Lower lobe of right lung (tissue), 2 donors: Measurements from ENCODE around the gene ABCC4. TPM values are rescaled to one million over a fixed set of nuclear protein-coding genes. Genes with fewer than 3 reads are reported as not detected.

Source experiments
- ATAC-seq, 2 donors: fragments of 200-7000 bp; cut with Tn5 transposase; one replicate each; pipeline ENCODE4 v1.9.1; 2020 to 2022; ENCODE audit warnings: mild to moderate bottlenecking in 2 of 2, moderate library complexity in 2 of 2
- DNase-seq: peaks from one replicate; pipeline ENCODE4 v3.0.0-alpha.2; 2020
- H3K27ac ChIP-seq: fragments of 200-600 bp; one replicate; pipeline ENCODE4 v1.8.0; 2022
- H3K27me3 ChIP-seq: fragments of 200-600 bp; one replicate; pipeline ENCODE4 v1.8.0; 2022; ENCODE audit warnings: low read depth
- H3K36me3 ChIP-seq: fragments of 200-600 bp; one replicate; pipeline ENCODE4 v1.8.0; 2022; ENCODE audit warnings: mild to moderate bottlenecking
- H3K4me1 ChIP-seq: fragments of 200-600 bp; one replicate; pipeline ENCODE4 v1.8.0; 2022
- H3K4me3 ChIP-seq: fragments of 200-600 bp; one replicate; pipeline ENCODE4 v1.8.0; 2022; ENCODE audit warnings: mild to moderate bottlenecking
- H3K9me3 ChIP-seq: fragments of 200-600 bp; one replicate; pipeline ENCODE4 v1.8.0; 2022
- intact Hi-C: fragments of 100-400 bp; cut with DNase I; formaldehyde crosslinking; loops from one replicate; pipeline ENCODE4 v1.11.0; 2022
- total RNA-seq: library from RNA; stranded (reverse); fragmentation: NEBNext Ultra II Directional; extraction: Animal tissue kit (Norgen Biotek cat#: 25700); gene quantifications from one replicate; pipeline ENCODE4 v1.2.1, GENCODE V29; 2021
- TF ChIP-seq, protein P1 (sequence below): fragments of 200-600 bp; IDR thresholded peaks from one replicate; pipeline ENCODE4 v1.8.0; 2022; ENCODE audit warnings: antibody characterized with exemption, mild to moderate bottlenecking
- donor health status: DM: no; HTN: yes; CAD: no; lungs with severe emphysema.

Gene ABCC4
- total RNA-seq, 1 donor from 2014 or later: 32.2 TPM

DNA sequence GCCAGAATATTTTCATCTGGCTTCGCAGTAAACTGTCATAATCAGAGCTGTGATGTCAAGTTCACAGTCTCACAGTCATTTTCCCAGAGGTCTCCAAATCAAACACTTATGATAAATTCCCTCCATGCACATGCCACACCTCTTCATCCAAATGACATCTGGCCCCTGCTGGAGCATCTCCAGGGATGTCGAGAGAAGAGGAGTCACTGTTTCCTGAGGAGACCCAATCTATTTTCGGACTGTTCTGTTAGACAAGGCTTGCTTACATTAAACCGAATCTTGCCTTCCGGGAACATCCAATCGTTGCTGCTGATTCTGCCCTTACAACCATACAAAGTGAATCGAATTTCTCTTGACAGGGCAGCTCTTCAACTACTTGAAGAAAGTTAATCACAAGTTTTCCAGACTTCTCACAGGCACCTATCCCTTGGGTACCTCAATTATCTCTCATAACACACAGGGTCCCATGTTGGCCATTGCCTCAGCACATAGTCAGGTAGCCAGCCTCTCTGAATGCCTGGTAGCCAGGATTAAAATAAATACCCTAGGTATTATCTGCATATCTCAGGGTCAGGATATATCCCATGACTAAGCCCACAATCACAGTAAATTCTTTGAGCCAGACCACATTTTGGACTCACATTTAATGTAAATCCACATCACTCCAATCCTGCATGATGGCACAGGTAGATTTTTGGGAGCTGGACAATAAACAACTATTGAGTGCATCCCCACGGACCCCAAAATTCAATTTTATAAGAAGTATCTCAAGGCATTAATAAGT is 182.5 kb downstream of the ABCC4 start:
- intact Hi-C loops: no loop called here
- no peak for DNase-seq

DNA sequence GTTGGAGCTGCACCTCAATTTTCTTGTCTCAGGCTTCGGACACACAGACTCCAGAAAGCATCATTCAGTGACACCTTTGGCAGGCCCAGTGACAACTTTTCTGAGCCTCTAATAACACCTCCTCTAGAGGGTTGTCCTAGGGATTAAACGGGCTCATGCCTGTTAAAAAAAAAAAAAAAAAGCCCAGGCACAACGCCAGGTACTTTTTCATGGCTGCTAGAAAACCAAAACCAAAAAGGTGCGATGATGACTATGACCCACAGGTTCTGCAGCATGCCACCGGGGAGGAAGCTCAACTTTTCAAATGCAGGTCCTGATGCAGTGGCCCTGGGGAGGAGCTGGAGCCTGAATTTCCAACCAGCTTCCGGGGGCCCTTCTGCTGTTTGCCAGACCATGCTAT is 184.2 kb downstream of the ABCC4 start:
- no peaks in the 10 kb centered on the region for H3K27me3 ChIP-seq
- intact Hi-C loops: no loop called here
- no peaks in the 10 kb centered on the region for H3K9me3 ChIP-seq
- TF ChIP-seq, protein P1, sequence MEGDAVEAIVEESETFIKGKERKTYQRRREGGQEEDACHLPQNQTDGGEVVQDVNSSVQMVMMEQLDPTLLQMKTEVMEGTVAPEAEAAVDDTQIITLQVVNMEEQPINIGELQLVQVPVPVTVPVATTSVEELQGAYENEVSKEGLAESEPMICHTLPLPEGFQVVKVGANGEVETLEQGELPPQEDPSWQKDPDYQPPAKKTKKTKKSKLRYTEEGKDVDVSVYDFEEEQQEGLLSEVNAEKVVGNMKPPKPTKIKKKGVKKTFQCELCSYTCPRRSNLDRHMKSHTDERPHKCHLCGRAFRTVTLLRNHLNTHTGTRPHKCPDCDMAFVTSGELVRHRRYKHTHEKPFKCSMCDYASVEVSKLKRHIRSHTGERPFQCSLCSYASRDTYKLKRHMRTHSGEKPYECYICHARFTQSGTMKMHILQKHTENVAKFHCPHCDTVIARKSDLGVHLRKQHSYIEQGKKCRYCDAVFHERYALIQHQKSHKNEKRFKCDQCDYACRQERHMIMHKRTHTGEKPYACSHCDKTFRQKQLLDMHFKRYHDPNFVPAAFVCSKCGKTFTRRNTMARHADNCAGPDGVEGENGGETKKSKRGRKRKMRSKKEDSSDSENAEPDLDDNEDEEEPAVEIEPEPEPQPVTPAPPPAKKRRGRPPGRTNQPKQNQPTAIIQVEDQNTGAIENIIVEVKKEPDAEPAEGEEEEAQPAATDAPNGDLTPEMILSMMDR: no peak
- no peak for DNase-seq
- H3K27ac ChIP-seq: no peak overlapping the region
- no peaks in the 10 kb centered on the region for H3K36me3 ChIP-seq
- ATAC-seq: peak; percentile 9 to 11
- no peaks in the 10 kb centered on the region for H3K4me1 ChIP-seq
- H3K4me3 ChIP-seq: no peak overlapping the region

More for the DNA sequence above, 182.5 kb downstream of the ABCC4 start:
- H3K4me3 ChIP-seq: no peak overlapping the region
- TF ChIP-seq, protein P1: no peak
- no peaks in the 10 kb centered on the region for H3K36me3 ChIP-seq
- no peak overlapping the region for H3K27ac ChIP-seq
- H3K9me3 ChIP-seq: no peaks in the 10 kb centered on the region
- H3K27me3 ChIP-seq: no peaks in the 10 kb centered on the region
- no peak for ATAC-seq
- no peaks in the 10 kb centered on the region for H3K4me1 ChIP-seq

DNA sequence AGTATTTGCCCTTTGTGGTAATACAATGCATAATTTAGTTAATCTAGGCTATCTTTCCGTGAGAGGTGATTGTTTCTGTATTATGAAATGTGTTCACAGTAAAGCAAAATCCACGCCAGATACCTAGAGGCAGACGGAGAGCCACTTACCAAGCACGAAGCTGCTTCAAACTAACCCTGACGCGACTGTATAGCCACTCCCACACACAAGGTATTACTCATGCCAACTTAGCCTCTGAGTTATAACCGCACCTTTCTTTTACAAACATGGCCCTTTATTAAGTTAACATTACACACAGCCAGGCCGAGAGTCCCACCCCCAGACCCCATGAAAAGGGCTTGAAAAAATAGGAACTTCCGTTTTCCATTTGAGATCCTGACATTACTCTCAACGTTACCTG is 185.7 kb downstream of the ABCC4 start:
- ATAC-seq (peak; percentile 93), DNase-seq (no peak)
- no peaks in the 10 kb centered on the region for H3K4me1 ChIP-seq
- H3K36me3 ChIP-seq: no peaks in the 10 kb centered on the region
- no peak overlapping the region for H3K4me3 ChIP-seq
- intact Hi-C loops: no loop called here
- no peaks in the 10 kb centered on the region for H3K27me3 ChIP-seq
- TF ChIP-seq, protein P1: no peak
- no peak overlapping the region for H3K27ac ChIP-seq
- H3K9me3 ChIP-seq: no peaks in the 10 kb centered on the region

DNA sequence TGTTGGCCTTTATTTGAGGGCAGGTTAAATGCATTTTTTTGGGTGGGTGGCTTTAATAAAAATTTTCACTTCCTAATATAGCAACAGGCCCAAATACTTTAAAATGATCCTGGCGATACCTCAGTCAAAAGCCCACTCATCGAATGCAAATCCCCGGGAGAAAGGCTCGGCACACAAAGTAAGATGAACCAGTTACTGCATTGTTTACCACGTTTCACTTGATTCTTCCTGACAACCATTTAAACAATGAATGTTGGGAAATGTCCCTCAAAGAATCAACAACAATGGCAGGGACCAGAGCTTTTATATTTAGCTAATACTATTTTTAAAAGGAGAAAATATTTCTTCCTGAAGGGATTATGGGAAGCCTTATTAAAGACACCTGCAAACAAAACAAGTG is 187.7 kb downstream of the ABCC4 start:
- Histone ChIP-seq H3K27me3 (no peaks in the 10 kb centered on the region), H3K9me3 (no peaks in the 10 kb centered on the region), H3K4me3 (no peak overlapping the region), H3K27ac (no peak overlapping the region), H3K36me3 (no peaks in the 10 kb centered on the region), H3K4me1 (no peaks in the 10 kb centered on the region)
- DNase-seq: no peak
- no peak for ATAC-seq
- intact Hi-C loops: no loop called here
- TF ChIP-seq, protein P1: no peak

DNA sequence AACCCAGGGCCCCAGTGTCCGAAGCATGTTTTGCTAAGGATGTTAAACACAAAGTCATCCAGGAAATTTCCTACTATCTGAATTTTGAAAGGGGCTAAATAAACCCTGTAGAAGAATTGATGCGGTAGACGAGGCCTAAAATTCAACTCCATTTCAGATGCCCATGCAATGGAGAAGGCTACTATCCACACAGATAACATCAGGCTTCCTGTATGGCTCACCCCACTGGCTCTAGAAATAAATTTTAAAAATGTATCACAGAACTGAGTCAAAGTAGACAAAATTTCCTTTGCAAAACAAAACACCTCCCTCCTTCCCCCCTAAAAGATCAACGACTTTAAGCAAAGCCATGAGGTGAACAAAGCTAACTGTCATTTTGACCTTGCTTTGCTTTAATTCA is 188.4 kb downstream of the ABCC4 start:
- Histone ChIP-seq H3K27me3 (no peaks in the 10 kb centered on the region), H3K27ac (no peak overlapping the region), H3K36me3 (no peaks in the 10 kb centered on the region), H3K4me1 (no peaks in the 10 kb centered on the region), H3K9me3 (no peaks in the 10 kb centered on the region), H3K4me3 (no peak overlapping the region)
- no peak for ATAC-seq
- intact Hi-C loops: no loop called here
- DNase-seq: no peak
- TF ChIP-seq, protein P1: no peak
